Stimulated activated CD4-positive, alpha-beta T cell treated with anti-CD3 and anti-CD28 coated beads, Interleukin-2, amount 100 ng/mL, for 48 hours (primary cell): Measurements from ENCODE around the gene GABRE.

Source experiments
- DNase-seq, 2 donors: peaks; one replicate each; pipeline ENCODE4 v3.0.0-alpha.2; 2020

The GABRE gene

GRCh38 chrX:151974336-151975227 is at the start of gene GABRE:
Gene GABRE, minus strand, starts transcription at chrX:151974676. Its CDS starts 51 bp downstream, at chrX:151974625.
- DNase-seq: no peak

GRCh38 chrX:152020888-152021287 is 46.4 kb upstream of the GABRE start:
- DNase-seq: no peak

GRCh38 chrX:151999813-152000212 is 25.3 kb upstream of the GABRE start:
- DNase-seq: no peak

- DNase-seq: no peak
These were observed 23.1 kb upstream of the GABRE start for GRCh38 chrX:151997539-151997938.

GRCh38 chrX:151996347-151996746 is 21.9 kb upstream of the GABRE start:
- DNase-seq: no peak

- DNase-seq: no peak
These were observed 20.0 kb upstream of the GABRE start for GRCh38 chrX:151994476-151994875.

- no peak for DNase-seq
These were observed 14.3 kb upstream of the GABRE start for GRCh38 chrX:151988706-151989299.

- DNase-seq: no peak
These were observed 12.6 kb upstream of the GABRE start for GRCh38 chrX:151987108-151987507.

GRCh38 chrX:151985955-151986354 is 11.5 kb upstream of the GABRE start:
- DNase-seq: no peak

GRCh38 chrX:151985531-151985930 is 11.1 kb upstream of the GABRE start:
- DNase-seq: no peak

- no peak for DNase-seq
These were observed 10.4 kb upstream of the GABRE start for GRCh38 chrX:151984902-151985301.

GRCh38 chrX:151984328-151984727 is 9.9 kb upstream of the GABRE start:
- DNase-seq: no peak

GRCh38 chrX:151983186-151983585 is 8.7 kb upstream of the GABRE start:
- DNase-seq: no peak

GRCh38 chrX:151982222-151982621 is 7.7 kb upstream of the GABRE start:
- no peak for DNase-seq

- DNase-seq: no peak
These were observed 6.7 kb upstream of the GABRE start for GRCh38 chrX:151981129-151981528.

- DNase-seq: no peak
These were observed 3.4 kb upstream of the GABRE start for GRCh38 chrX:151977923-151978322.

GRCh38 chrX:151977009-151977408 is 2.5 kb upstream of the GABRE start:
- no peak for DNase-seq

GRCh38 chrX:151975736-151976275 is 1.3 kb upstream of the GABRE start:
- DNase-seq: no peak

GRCh38 chrX:151975228-151975593 is 735 bp upstream of the GABRE start:
- DNase-seq: no peak

GRCh38 chrX:151973851-151974335 is 583 bp downstream of the GABRE start:
- no peak for DNase-seq

GRCh38 chrX:151973060-151973661 is 1.3 kb downstream of the GABRE start:
- DNase-seq: no peak

- no peak for DNase-seq
These were observed 3.8 kb downstream of the GABRE start for GRCh38 chrX:151970661-151971060.

GRCh38 chrX:151970027-151970426 is 4.4 kb downstream of the GABRE start:
- DNase-seq: no peak

GRCh38 chrX:151966236-151966635 is 8.2 kb downstream of the GABRE start:
- no peak for DNase-seq
